Measurements from ENCODE around the gene TBRG1. TPM values are rescaled to one million over a fixed set of nuclear protein-coding genes. Genes with fewer than 3 reads are reported as not detected.

The TBRG1 gene
- total RNA-seq (2013): 44.2 TPM
- polyA plus RNA-seq: 10 to 100 TPM; 39.7 to 84.7 (median 43.5) TPM
- polyA minus RNA-seq: 29.4 and 53.0 TPM in 2 replicates
- total RNA-seq: 28.6 to 89.4 (median 56.3) reads per million in 11 experiments

DNA sequence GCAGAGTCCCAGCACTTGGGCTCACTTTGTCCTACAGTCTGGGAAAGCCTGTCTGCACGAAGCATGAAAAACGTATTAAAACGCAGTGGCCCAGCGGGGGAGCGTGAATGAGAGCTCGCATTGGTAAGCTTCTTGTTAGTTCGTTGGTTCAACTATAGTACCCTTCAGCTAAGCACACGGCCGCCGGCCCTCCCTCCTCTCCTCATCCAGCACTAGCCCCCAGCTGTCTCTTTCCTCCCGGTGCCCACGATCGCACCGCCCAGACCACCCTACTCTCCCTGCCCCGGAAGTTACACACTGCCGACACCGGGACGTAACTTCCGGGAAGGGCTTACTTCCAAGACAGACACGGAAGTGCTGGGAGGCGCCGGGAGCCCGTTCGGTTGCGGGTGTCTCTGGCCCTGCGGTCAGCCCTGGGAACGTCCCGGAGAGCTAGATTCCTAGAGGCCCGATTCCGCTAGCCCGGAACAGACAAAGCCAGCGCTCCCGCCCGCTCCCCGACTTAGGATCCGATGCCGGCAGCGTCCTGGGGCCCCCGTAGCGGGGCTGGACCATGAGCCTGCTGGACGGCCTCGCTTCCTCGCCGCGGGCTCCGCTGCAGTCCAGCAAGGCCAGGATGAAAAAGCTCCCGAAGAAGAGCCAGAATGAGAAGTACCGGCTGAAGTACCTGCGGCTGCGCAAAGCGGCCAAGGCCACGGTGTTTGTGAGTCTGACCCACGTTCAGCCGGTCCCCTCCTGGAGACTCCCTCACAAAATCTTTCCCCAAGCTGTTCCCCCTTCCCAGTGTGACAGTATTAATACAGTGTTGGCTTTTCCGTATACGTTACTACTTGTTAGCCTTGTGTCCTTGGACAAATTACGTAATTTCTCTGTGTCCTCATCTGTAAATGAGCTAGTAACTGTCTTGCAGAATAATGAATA, at the start of gene TBRG1:
Gene TBRG1, plus strand, starts transcription at position 334 of the 921 bp plus-strand sequence. Its CDS starts 220 bp downstream, at position 554.
- Histone ChIP-seq H3K4me3 (replicated peaks in 1 of 3; ENCODE audit: low read depth in 2 of 3, low read length in 3 of 3) (peak within 1 kb of the TSS; percentile 69 to 98 (median 89)), H3K27ac (ENCODE audit: low read depth in 1 of 2, low read length in 2 of 2) (peak within 1 kb of the TSS; percentile 93 to 99), H4K20me1 (ENCODE audit: insufficient read depth, low read length) (peaks cover 45% of the 10 kb centered on the region), H3K27me3 (ENCODE audit: control insufficient read depth in 2 of 2, insufficient read depth in 2 of 2, low read length in 2 of 2) (no peaks in the 10 kb centered on the region), H3K9me3 (replicated peaks in 1 of 2; ENCODE audit: control insufficient read depth in 1 of 2, insufficient read depth in 1 of 2, low read length in 2 of 2) (no peaks in the 10 kb centered on the region), H3K4me1 (ENCODE audit: control insufficient read depth in 1 of 2, insufficient read depth in 2 of 2, low read length in 2 of 2) (peaks cover 17 to 30% of the 10 kb centered on the region in 2 donors), H3K4me2 (replicated peaks; ENCODE audit: extremely low read depth, low read length, poor library complexity, severe bottlenecking) (peak within 1 kb of the TSS; percentile 77), H3K79me2 (ENCODE audit: insufficient read depth, low read length) (peaks cover 51% of the 10 kb centered on the region), H2AFZ (ENCODE audit: insufficient read depth, low read depth, low read length, poor library complexity, severe bottlenecking) (peak within 1 kb of the TSS; percentile 94), H3K9ac (ENCODE audit: insufficient read depth, low read length, poor library complexity, severe bottlenecking) (peak within 1 kb of the TSS; percentile 92), H3K36me3 (replicated peaks in 1 of 2; ENCODE audit: control insufficient read depth in 1 of 2, insufficient read depth in 2 of 2, low read length in 2 of 2) (peaks cover 28 to 33% of the 10 kb centered on the region in 2 donors)
- peaks cover 4 to 12% (median 5%) of the 10 kb centered on the region in 3 donors for H3K27me3 Mint-ChIP-seq (ENCODE audit: low read depth in 3 of 3)
- TF ChIP-seq, protein P1, sequence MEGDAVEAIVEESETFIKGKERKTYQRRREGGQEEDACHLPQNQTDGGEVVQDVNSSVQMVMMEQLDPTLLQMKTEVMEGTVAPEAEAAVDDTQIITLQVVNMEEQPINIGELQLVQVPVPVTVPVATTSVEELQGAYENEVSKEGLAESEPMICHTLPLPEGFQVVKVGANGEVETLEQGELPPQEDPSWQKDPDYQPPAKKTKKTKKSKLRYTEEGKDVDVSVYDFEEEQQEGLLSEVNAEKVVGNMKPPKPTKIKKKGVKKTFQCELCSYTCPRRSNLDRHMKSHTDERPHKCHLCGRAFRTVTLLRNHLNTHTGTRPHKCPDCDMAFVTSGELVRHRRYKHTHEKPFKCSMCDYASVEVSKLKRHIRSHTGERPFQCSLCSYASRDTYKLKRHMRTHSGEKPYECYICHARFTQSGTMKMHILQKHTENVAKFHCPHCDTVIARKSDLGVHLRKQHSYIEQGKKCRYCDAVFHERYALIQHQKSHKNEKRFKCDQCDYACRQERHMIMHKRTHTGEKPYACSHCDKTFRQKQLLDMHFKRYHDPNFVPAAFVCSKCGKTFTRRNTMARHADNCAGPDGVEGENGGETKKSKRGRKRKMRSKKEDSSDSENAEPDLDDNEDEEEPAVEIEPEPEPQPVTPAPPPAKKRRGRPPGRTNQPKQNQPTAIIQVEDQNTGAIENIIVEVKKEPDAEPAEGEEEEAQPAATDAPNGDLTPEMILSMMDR (IDR thresholded peaks at IDR 0.05): no peak
- DNase-seq: peak; percentile 77 to 93 (median 85)
- H3K27ac Mint-ChIP-seq: peak within 1 kb of the TSS; percentile 93 to 99 (median 98)
- H3K9me3 Mint-ChIP-seq: peaks cover 0 to 2% (median 0%) of the 10 kb centered on the region in 7 donors
- WGBS (ENCODE audit: insufficient coverage): under 1% methylated on average over 54 of the region's 57 CpGs
- peak within 1 kb of the TSS; percentile 96 to 100 for H3K4me3 Mint-ChIP-seq
- H3K36me3 Mint-ChIP-seq: peaks cover 24 to 25% of the 10 kb centered on the region in 2 donors
- peaks cover 31% of the 10 kb centered on the region for H3K4me1 Mint-ChIP-seq
- intact Hi-C loops (cut with micrococcal nuclease): no loop called here

- Mint-ChIP-seq H3K9me3 (peaks cover 0 to 3% (median 0%) of the 10 kb centered on the region in 7 donors), H3K36me3 (no peaks in the 10 kb centered on the region), H3K27ac (peak overlapping the region in 1 of 7 donors; percentile 52), H3K4me3 (no peak overlapping the region), H3K4me1 (no peaks in the 10 kb centered on the region), H3K27me3 (ENCODE audit: low read depth in 3 of 3) (peaks cover 2 to 4% (median 4%) of the 10 kb centered on the region in 3 donors)
- no peaks in the 10 kb centered on the region for H4K20me1 ChIP-seq (ENCODE audit: insufficient read depth, low read length)
- no peak overlapping the region for H3K4me2 ChIP-seq (replicated peaks; ENCODE audit: extremely low read depth, low read length, poor library complexity, severe bottlenecking)
- no peaks in the 10 kb centered on the region for H3K4me1 ChIP-seq (ENCODE audit: control insufficient read depth in 1 of 2, insufficient read depth in 2 of 2, low read length in 2 of 2)
- no peak overlapping the region for H2AFZ ChIP-seq (ENCODE audit: insufficient read depth, low read depth, low read length, poor library complexity, severe bottlenecking)
- H3K79me2 ChIP-seq (ENCODE audit: insufficient read depth, low read length): no peaks in the 10 kb centered on the region
- DNase-seq: no peak
- no peaks in the 10 kb centered on the region for H3K27me3 ChIP-seq (ENCODE audit: control insufficient read depth in 2 of 2, insufficient read depth in 2 of 2, low read length in 2 of 2)
- TF ChIP-seq, protein P1 (IDR thresholded peaks at IDR 0.05): no peak
- H3K9ac ChIP-seq (ENCODE audit: insufficient read depth, low read length, poor library complexity, severe bottlenecking): no peak overlapping the region
- 85% methylated on average over 2 of the region's 6 CpGs for WGBS (ENCODE audit: insufficient coverage)
- no peak overlapping the region for H3K4me3 ChIP-seq (replicated peaks in 1 of 3; ENCODE audit: low read depth in 2 of 3, low read length in 3 of 3)
- no peaks in the 10 kb centered on the region for H3K9me3 ChIP-seq (replicated peaks in 1 of 2; ENCODE audit: control insufficient read depth in 1 of 2, insufficient read depth in 1 of 2, low read length in 2 of 2)
- intact Hi-C loops (cut with micrococcal nuclease): no loop called here
- no peaks in the 10 kb centered on the region for H3K36me3 ChIP-seq (replicated peaks in 1 of 2; ENCODE audit: control insufficient read depth in 1 of 2, insufficient read depth in 2 of 2, low read length in 2 of 2)
- no peak overlapping the region for H3K27ac ChIP-seq (ENCODE audit: low read depth in 1 of 2, low read length in 2 of 2)
Measured at GRCh38 chr11:124577716-124578427, 44.8 kb upstream of the TBRG1 start.
